Measurements from ENCODE around the gene TPM1.

The TPM1 gene

DNA sequence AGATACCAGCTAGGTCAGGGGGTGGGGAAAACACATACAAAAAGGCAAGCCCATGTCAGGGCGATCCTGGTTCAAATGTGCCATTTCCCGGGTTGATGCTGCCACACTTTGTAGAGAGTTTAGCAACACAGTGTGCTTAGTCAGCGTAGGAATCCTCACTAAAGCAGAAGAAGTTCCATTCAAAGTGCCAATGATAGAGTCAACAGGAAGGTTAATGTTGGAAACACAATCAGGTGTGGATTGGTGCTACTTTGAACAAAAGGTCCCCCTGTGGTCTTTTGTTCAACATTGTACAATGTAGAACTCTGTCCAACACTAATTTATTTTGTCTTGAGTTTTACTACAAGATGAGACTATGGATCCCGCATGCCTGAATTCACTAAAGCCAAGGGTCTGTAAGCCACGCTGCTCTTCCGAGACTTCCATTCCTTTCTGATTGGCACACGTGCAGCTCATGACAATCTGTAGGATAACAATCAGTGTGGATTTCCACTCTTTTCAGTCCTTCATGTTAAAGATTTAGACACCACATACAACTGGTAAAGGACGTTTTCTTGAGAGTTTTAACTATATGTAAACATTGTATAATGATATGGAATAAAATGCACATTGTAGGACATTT is 28.9 kb downstream of the TPM1 start:
- no peak for TF ChIP-seq Cebpa-rat (IDR thresholded peaks at IDR 0.05)
- no peak overlapping the region for H3K27ac ChIP-seq
- no peaks in the 10 kb centered on the region for H3K27me3 ChIP-seq
- no peak overlapping the region for H3K4me3 ChIP-seq
- no peaks in the 10 kb centered on the region for H3K36me3 ChIP-seq
- H3K9ac ChIP-seq, result no peak overlapping the region
- H3K4me1 ChIP-seq, result peaks cover 7% of the 10 kb centered on the region; the same call in 1 of the 2 replicates
- H4K20me1 ChIP-seq, result no peaks in the 10 kb centered on the region
- no peak overlapping the region for H3K4me2 ChIP-seq
- H3K9me3 ChIP-seq, result no peaks in the 10 kb centered on the region

DNA sequence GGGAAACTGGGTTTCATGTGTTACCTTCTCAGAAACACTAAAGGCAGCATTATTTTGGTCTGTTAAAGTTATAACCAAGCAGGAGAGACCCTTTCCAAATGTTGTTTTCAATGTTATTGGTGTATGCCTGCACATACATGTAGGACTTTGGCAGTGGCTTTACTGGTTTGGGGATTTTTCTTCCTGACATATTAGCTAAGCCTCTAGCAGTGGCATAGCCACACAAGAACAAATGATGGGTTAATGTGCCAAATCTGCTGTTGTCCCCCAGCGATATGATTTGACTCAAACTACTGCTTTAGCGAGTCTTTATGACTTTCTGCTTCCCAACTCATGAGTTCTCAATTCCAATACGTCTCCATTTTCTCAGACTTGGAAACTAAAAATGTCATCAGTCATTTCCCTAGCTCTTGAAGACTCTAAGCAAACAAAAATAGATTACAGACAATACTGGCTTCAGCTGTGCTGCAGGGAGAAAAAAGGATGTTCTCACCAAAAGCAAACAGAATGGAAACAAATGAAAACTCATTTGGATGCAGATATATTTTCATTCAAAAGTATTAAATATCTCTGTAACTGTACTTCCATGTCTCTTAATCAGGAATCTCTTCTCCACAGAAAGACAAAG is 29.6 kb downstream of the TPM1 start:
- no peak overlapping the region for H3K9ac ChIP-seq
- peaks cover 7% of the 10 kb centered on the region; the same call in 1 of the 2 replicates for H3K4me1 ChIP-seq
- H3K9me3 ChIP-seq, result no peaks in the 10 kb centered on the region
- H3K4me2 ChIP-seq, result no peak overlapping the region
- no peaks in the 10 kb centered on the region for H3K36me3 ChIP-seq
- H3K4me3 ChIP-seq, result no peak overlapping the region
- H4K20me1 ChIP-seq, result no peaks in the 10 kb centered on the region
- no peaks in the 10 kb centered on the region for H3K27me3 ChIP-seq
- H3K27ac ChIP-seq, result no peak overlapping the region
- no peak for TF ChIP-seq Cebpa-rat (IDR thresholded peaks at IDR 0.05)

DNA sequence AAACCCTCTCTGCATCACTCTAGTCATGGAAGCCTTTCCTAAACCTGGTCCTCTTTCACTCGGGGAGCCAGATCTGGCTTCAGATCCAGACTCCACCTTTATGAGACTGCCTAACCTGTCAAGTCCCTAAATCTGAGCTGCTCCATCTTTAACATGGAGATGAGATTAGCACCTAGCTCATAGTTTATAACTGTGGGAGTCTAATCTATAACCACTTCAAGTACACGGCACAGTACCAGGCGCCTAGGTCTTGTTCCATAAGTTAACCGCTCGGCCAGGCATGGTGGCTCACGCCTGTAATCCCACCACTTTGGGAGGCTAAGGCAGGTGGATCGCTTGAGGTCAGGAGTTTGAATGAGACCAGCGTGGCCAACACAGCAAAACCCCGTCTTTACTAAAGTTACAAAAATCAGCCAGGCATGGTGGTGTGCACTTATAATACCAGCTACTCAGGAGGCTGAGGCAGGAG is 30.3 kb downstream of the TPM1 start:
- peaks cover 7% of the 10 kb centered on the region; the same call in 1 of the 2 replicates for H3K4me1 ChIP-seq
- no peaks in the 10 kb centered on the region for H3K27me3 ChIP-seq
- H3K4me3 ChIP-seq, result no peak overlapping the region
- no peak for TF ChIP-seq Cebpa-rat (IDR thresholded peaks at IDR 0.05)
- no peaks in the 10 kb centered on the region for H4K20me1 ChIP-seq
- H3K27ac ChIP-seq, result no peak overlapping the region
- H3K4me2 ChIP-seq, result no peak overlapping the region
- no peak overlapping the region for H3K9ac ChIP-seq
- H3K36me3 ChIP-seq, result no peaks in the 10 kb centered on the region
- no peaks in the 10 kb centered on the region for H3K9me3 ChIP-seq

DNA sequence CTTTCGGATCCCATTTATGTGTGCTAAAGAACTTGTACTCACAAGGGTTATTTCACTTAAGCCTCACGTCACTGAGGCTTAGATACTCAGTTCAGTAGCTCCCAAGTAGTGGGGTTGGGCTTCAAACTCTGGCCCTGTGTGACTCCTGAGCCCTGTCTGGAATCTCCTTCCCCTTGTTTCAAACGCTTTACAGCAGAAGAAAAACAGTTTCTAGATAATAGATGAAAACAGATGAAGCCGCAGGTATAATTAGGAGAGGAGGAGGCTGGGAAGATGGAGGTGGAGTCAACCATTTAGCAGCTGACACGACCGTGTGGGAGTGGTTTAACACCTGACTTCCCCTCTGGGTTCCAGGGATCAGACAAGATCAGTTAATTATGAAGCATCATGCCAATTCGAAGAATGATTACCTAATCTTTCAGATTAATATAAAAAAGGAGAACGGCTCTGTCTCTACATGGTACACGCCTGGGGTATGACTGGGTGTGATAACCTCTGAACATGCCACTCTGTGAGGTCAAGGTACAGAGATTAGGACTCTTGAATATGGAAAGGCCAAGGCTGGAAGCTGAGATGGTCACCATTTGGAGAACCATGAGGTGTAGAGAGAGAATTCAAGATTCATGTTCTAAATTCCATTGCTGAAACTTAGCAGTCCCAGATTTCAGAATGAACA is 31.1 kb downstream of the TPM1 start:
- Histone ChIP-seq H3K27ac (no peak overlapping the region), H3K4me1 (no peaks in the 10 kb centered on the region), H3K9ac (no peak overlapping the region), H3K9me3 (no peaks in the 10 kb centered on the region), H3K27me3 (no peaks in the 10 kb centered on the region), H3K36me3 (no peaks in the 10 kb centered on the region), H3K4me3 (no peak overlapping the region), H3K4me2 (no peak overlapping the region), H4K20me1 (no peaks in the 10 kb centered on the region)
- TF ChIP-seq Cebpa-rat (IDR thresholded peaks at IDR 0.05), result no peak

DNA sequence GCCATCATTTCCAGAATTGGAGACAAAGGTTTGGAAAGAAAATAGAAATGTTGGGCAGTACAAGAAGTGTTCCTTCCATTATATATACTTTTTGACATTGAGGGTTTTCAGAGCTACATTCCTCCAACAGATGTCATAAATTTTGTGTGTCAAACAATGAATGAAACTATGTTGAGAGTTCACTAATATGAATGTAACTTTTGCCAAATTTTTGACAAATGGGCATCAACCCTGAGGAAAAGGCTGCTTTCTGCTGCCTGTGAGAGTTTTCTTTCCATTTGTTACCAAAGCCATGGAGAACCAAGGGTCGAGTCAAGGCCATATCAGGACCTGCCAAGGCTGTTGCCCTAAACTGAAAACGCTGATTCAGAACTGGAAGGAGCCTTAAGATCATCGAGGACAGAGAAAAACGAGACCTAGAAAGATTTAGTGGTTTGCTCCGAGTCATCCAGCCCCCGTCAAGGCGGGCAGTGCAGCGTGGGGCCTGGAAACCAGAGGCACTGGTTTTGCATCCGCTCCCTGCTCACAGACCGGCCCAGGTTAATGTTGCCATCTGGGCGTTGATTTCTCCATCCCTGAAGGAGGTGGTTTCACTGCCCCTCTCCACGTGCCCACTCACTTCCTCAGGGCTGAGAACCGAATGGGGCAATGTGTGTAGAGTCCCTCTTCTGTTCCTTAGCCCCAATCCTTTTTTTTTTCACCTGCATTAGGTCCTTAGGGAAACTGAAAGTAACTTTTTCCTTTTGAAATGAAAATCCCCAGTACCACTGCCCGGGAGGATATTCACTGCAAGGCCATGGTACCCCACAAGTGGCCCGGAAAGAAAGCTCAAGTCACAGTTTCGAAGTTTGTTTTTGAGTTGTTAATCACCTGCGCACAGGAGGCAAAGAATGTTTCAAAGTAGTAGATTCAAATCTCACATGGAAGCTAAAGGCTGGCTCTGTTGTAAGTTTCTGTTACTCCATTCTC is 32.8 kb downstream of the TPM1 start:
- Histone ChIP-seq H3K4me3 (no peak overlapping the region), H3K9ac (no peak overlapping the region), H3K27me3 (no peaks in the 10 kb centered on the region), H3K4me2 (no peak overlapping the region), H3K4me1 (no peaks in the 10 kb centered on the region), H3K27ac (no peak overlapping the region), H3K36me3 (no peaks in the 10 kb centered on the region), H4K20me1 (no peaks in the 10 kb centered on the region), H3K9me3 (no peaks in the 10 kb centered on the region)
- no peak for TF ChIP-seq Cebpa-rat (IDR thresholded peaks at IDR 0.05)

DNA sequence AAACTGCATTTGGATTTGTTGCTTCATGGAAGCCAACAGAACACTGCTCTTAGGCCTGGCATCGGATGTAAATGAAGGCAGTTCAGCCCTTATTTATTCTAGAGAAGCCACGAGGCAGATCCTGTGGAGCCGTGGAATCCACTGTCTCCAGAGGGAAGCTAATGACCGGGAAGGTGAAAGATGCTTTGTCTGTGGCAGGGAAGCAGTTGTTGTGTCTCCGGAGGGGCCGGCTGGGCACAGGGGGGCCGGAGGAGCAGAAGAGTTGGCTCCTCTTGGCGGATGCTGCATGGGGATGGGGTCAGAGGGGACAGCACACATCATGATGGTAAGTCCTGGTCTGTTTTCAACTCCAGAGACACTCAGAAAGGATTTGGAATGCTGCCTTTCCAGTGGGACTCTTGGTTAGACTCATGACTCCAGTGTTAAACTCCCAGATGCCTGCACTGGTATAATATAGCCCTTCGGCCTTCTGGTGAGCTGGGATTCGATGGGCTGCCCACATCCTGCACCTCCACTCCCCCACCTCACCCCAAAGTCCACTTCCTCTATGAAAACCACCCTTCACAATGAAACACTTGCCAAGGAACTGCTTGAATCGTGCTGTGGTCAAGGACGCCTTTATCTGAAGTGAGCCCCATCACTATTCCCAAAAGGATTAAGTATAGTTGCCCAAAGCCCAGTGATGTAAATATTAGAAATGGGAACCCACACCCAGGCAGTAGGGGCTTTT is 33.6 kb downstream of the TPM1 start:
- Histone ChIP-seq H3K9ac (no peak overlapping the region), H3K27ac (no peak overlapping the region), H4K20me1 (no peaks in the 10 kb centered on the region), H3K4me2 (no peak overlapping the region), H3K27me3 (no peaks in the 10 kb centered on the region), H3K36me3 (no peaks in the 10 kb centered on the region), H3K4me3 (no peak overlapping the region), H3K4me1 (no peaks in the 10 kb centered on the region), H3K9me3 (no peaks in the 10 kb centered on the region)
- no peak for TF ChIP-seq Cebpa-rat (IDR thresholded peaks at IDR 0.05)

DNA sequence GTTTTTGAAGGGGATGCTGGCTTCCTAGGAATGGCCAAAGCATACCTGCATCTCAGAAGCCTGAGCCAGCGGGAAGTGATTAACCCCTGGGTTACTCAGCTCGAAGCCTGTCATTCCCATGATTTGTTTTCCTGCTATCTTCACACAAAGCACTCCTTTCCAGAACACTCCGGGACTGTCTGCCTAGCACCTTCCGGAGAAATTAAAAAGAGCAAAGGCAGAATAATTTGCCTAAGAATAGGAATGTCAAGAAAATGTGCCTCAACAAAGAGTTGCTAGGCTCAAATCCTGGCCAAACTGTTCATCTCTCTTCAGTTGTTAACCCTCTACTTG is 34.1 kb downstream of the TPM1 start:
- H4K20me1 ChIP-seq, result no peaks in the 10 kb centered on the region
- no peaks in the 10 kb centered on the region for H3K36me3 ChIP-seq
- H3K4me3 ChIP-seq, result no peak overlapping the region
- no peaks in the 10 kb centered on the region for H3K4me1 ChIP-seq
- H3K9me3 ChIP-seq, result no peaks in the 10 kb centered on the region
- no peak overlapping the region for H3K9ac ChIP-seq
- no peak overlapping the region for H3K27ac ChIP-seq
- TF ChIP-seq Cebpa-rat (IDR thresholded peaks at IDR 0.05), result no peak
- H3K27me3 ChIP-seq, result no peaks in the 10 kb centered on the region
- H3K4me2 ChIP-seq, result no peak overlapping the region

DNA sequence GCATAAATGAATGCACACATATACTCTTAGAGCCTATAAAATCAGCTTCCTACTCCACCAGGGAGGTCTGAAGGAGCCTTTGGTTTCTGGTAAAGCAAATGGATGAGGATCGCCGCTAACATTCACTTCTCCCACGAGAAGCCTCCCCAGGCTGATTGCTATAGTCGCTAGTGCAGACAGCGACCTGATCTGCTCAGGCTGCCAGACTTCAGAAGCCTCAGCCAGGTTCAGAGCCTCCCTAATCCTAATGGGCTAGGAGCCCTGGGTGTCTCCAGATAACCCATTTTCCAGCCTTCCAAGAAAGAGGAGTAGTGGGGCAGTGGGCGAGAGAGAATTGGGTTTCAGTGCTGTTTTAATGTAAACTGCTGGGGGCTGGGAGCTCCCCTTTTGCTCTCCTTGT is 35.4 kb downstream of the TPM1 start:
- H3K9me3 ChIP-seq, result no peaks in the 10 kb centered on the region
- H4K20me1 ChIP-seq, result no peaks in the 10 kb centered on the region
- no peaks in the 10 kb centered on the region for H3K4me1 ChIP-seq
- no peak overlapping the region for H3K4me3 ChIP-seq
- no peaks in the 10 kb centered on the region for H3K27me3 ChIP-seq
- no peak overlapping the region for H3K4me2 ChIP-seq
- H3K9ac ChIP-seq, result no peak overlapping the region
- H3K27ac ChIP-seq, result no peak overlapping the region
- H3K36me3 ChIP-seq, result no peaks in the 10 kb centered on the region
- TF ChIP-seq Cebpa-rat (IDR thresholded peaks at IDR 0.05), result no peak

DNA sequence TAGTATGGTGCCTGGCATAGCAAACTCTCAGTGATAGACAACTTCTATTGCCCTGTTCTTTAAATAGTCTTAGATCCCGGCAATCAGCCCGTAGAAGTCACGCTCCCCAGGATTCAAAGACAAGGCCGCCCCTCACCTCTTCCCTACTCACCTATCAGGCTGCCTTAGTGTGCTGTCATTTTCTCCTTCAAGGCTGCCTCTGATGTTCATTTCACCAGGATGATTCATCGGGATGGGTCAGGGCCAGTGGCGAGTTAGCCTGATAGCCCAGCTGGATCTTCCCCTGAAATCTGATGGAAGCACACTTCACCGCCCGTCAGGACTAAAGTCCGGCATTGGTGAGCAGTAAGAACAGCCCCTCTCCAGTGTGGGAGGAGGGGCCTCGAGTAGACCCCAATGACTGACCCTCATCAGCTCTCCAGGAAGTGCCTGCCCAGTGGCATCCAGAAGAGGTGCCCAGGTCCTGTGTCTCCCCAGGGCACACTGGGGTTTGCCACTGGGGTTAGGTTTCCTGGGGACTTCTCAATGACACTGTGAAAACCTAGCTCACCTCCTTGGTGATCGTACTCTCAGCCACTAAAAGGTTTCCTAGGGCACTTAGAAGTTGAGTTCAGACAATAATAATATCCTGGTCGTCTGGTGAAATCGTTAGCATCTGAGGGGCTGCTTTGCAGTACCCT is 37.5 kb downstream of the TPM1 start:
- H3K4me2 ChIP-seq, result no peak overlapping the region
- no peaks in the 10 kb centered on the region for H3K4me1 ChIP-seq
- no peak for TF ChIP-seq Cebpa-rat (IDR thresholded peaks at IDR 0.05)
- no peaks in the 10 kb centered on the region for H3K36me3 ChIP-seq
- no peak overlapping the region for H3K9ac ChIP-seq
- no peaks in the 10 kb centered on the region for H3K9me3 ChIP-seq
- no peaks in the 10 kb centered on the region for H4K20me1 ChIP-seq
- no peak overlapping the region for H3K4me3 ChIP-seq
- H3K27me3 ChIP-seq, result no peaks in the 10 kb centered on the region
- H3K27ac ChIP-seq, result no peak overlapping the region
